GM10847 (cell line): Measurements from ENCODE around the gene MYF5.

Experiments
- POLR2A ChIP-seq: IDR thresholded peaks from 2 replicates; pipeline ENCODE4 v1.6.1; 2011; ENCODE audit not compliant: insufficient read length; ENCODE audit errors: extremely low read depth

Gene MYF5

DNA sequence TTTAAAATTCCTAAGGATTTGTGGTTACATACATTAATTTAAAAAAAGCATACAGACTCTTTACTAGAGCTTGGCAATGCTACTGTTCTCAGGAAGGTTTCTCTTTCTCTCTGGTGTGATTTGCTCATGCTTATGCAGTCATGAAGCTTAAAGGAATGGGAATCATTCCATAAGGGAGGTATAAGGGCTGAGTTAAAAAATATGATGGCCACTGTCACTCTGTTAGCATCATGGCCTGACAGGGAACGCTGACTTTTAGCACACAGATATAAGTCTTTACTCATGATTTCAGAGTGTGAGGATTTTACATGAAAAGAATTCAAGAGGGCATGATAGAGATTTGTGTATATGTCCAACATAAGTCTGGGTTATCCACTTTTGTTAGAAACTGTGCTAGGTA is 3.8 kb downstream of the MYF5 start:
- no peak for TF ChIP-seq POLR2A

DNA sequence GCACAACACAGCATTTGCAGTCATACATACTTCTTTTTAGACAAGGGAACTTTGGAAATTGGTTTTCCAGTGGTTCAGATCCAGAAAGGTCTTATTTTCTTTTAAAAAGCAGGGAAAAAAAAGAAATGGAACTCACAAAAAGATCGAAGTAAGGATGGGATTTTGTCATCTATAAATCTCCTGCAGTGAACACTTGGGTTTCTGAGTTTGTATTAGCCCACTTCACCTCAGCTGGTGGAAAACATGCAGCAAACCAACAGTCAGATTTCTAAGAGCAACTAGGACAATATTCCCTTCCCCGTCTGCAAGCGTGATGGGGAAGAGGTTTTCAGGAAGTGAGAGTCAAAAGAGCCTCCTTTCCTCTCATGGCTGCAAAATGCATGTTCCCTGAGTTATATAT is 4.6 kb downstream of the MYF5 start:
- no peak for TF ChIP-seq POLR2A

DNA sequence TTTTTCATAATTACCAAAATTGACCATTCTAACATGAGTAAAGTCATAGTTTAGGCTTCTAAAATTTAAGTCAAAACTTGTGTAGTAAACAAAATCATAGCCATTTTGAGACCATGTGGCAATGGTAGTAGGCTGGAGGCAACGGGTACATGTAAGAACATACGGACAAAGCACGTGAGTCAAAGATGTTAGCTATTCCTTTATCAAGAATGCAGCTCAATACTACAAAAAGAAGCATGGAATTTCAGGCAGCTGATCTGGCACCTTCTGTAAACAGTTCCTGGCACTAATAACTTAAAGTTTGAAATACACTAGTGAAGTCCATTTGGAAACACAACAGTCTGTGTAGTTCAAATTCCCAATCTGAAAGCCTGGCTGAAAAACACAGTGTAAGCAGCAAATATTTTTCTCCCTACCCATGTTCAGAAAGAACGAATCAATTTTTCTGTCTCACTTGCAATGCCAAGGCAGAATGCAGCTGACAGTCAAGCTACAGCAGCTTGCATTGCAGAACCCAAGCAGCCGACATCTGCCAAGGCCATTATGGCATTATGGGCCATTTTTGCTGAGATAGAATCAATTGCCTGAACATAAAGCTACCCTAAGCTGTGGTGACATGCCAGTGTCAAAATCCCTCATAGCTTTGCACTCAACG is 29.3 kb downstream of the MYF5 start:
- TF ChIP-seq POLR2A = no peak

- no peak for TF ChIP-seq POLR2A
These were observed 31.1 kb downstream of the MYF5 start for GRCh38 chr12:80747800-80748199.

- no peak for TF ChIP-seq POLR2A
These were observed 32.7 kb downstream of the MYF5 start for GRCh38 chr12:80749456-80749855.

GRCh38 chr12:80752464-80752863 is 35.8 kb downstream of the MYF5 start:
- TF ChIP-seq POLR2A = no peak

DNA sequence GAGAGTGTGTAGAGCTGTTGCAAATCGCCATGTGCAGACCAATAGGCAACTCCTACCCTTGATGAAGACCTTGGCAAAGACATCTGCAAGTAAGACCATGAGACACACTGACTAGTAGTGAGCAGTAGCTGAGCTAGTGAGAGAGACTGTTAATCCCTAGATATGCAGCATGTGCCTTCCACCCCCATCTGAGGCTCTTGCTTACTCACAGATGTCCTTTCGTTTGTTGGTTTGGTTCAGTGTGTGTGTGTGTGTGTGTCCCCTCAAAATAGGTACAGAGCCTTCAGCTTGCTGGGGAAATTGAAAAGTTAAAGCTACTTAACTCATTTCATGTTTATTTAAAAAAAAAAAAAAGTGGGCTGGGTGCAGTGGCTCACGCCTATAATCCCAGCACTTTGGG is 37.6 kb downstream of the MYF5 start:
- TF ChIP-seq POLR2A = no peak

DNA sequence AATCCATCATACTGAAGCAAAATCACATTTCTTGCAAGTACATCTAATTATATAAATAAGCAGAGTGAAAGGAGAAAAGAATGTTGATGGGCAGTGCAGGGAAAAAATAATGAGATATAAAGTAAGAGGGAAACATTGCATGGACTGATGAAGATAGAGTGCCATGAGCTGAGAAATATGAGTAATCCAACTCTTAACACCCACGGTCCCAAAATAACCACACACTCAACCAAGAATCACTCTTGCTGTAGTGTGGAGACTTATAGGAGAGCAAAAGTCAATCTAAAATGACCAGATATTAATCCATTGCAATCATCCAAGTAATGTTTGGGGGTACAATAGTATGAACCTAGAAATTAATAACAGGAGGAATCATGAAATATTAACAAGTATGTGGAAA is 40.2 kb downstream of the MYF5 start:
- no peak for TF ChIP-seq POLR2A

GRCh38 chr12:80761838-80762237 is 45.1 kb downstream of the MYF5 start:
- TF ChIP-seq POLR2A = no peak

DNA sequence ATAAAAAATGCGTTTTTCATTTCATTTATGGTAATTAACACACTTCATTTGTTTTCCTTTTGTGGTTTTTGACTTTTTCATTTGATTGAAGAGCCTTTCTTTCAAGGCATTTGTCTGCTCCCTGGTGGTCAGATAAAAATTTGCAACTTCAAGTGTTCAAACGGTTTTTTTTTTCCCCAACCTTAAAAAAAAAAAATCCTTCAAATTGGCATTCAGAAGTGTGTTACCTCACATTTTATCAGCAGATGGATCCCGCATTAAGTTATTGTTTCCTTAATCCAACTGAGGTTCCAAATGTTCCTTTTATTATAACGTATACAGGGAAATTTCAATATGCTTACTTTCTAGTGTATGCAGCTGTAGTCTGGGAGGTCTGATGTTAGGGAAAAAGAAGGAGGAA is 47.2 kb downstream of the MYF5 start:
- no peak for TF ChIP-seq POLR2A

GRCh38 chr12:80766210-80766609 is 49.5 kb downstream of the MYF5 start:
- no peak for TF ChIP-seq POLR2A

GRCh38 chr12:80766897-80767296 is 50.2 kb downstream of the MYF5 start:
- no peak for TF ChIP-seq POLR2A
